Thyroid gland (tissue), 4 donors: ENCODE measurements around the gene WDPCP. TPM values are rescaled to one million over a fixed set of nuclear protein-coding genes. Genes with fewer than 3 reads are reported as not detected.
A peak's percentile ranks its signal among the peaks of the same experiment; 100 is the strongest.
"Not testable (repeated sequence)": the region's sequence is repeated elsewhere in the genome, so short reads cannot be mapped to it uniquely, and the experiment has no call there.

ENCODE experiments used
- DNase-seq, 2 donors: peaks; one replicate each; pipeline ENCODE4 v3.0.0-alpha.2; 2019
- H3K27ac ChIP-seq, 3 donors: fragments of 200-600 bp; sonication (generic); 1 replicate in 2 of 3; 2 replicates in 1 of 3; pipeline ENCODE4 v1.5.1; 2016 to 2019; ENCODE audit warnings: mild to moderate bottlenecking in 1 of 3, moderate library complexity in 1 of 3
- H3K27me3 ChIP-seq: fragments of 200-600 bp; sonication (generic); one replicate; pipeline ENCODE4 v1.5.1; 2019
- H3K36me3 ChIP-seq, 2 donors: fragments of 200-600 bp; sonication (generic); one replicate each; pipeline ENCODE4 v1.5.1; 2016 to 2019
- H3K4me1 ChIP-seq, 2 donors: fragments of 200-600 bp; sonication (generic); one replicate each; pipeline ENCODE4 v1.5.1; 2017 to 2019
- H3K4me3 ChIP-seq, 3 donors: fragments of 200-600 bp; sonication (generic); replicated peaks in 1 of 3; 1 replicate in 2 of 3; 2 replicates in 1 of 3; pipeline ENCODE4 v1.5.1; 2016; ENCODE audit warnings: mild to moderate bottlenecking in 1 of 3
- H3K9me3 ChIP-seq: fragments of 200-600 bp; sonication (generic); one replicate; pipeline ENCODE4 v1.5.1; 2017
- POLR2A ChIP-seq, 2 donors: fragments of 450-650 bp; IDR thresholded peaks; one replicate each; pipeline ENCODE4 v1.6.1; 2017; ENCODE audit warnings: antibody characterized with exemption in 2 of 2, mild to moderate bottlenecking in 2 of 2, moderate library complexity in 1 of 2
- WGBS, 2 donors: methylation state at CpG; one replicate each; pipeline ENCODE4 v1.1.5; 2017; 5-methylcytosine and 5-hydroxymethylcytosine counted together
- intact Hi-C: fragments of 100-400 bp; cut with DNase I; formaldehyde crosslinking; loops from one replicate; pipeline ENCODE4 v1.15.1; 2023
- total RNA-seq, 4 donors: library from RNA; depleted of rRNA; stranded (reverse); fragments of >200 nt; gene quantifications; one replicate each; pipeline ENCODE4 v1.2.3, GENCODE V29; 2016
- TF ChIP-seq, protein P1 (sequence below), 6 experiments: fragments of 200-600 bp in 3 of 6; fragments of 450-650 bp in 3 of 6; sonication (generic) in 3 of 6; IDR thresholded peaks; one replicate each; pipeline ENCODE4 v1.5.1; 2016 to 2019; ENCODE audit warnings: antibody characterized with exemption in 6 of 6, mild to moderate bottlenecking in 2 of 6, inconsistent platforms in 1 of 6, moderate library complexity in 1 of 6

The WDPCP gene
- total RNA-seq, 4 donors from 2014 or later = 18.3 to 33.1 (median 22.0) TPM

DNA sequence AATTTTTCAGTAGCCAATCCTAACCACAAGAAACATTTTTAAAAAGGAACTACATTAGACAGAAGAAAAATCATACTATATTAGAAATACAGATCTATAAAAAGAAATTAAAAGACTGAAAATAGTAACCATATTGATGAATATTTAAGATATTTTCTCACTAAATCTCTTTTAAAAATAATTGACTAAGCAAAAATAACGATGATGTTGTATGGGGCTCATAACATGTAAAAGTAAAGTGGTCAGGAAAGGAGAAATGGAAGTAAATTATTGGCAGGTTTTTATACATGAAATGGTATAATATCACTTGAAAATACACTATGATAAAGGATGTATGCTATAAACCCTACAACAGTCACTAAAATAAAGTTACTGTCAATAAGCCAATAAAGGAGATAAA lies 5.4 kb downstream of the WDPCP start:
- no peak overlapping the region for H3K4me3 ChIP-seq
- H3K36me3 ChIP-seq = no peaks in the 10 kb centered on the region
- TF ChIP-seq POLR2A (IDR thresholded peaks at IDR 0.05) = no peak
- TF ChIP-seq, protein P1, sequence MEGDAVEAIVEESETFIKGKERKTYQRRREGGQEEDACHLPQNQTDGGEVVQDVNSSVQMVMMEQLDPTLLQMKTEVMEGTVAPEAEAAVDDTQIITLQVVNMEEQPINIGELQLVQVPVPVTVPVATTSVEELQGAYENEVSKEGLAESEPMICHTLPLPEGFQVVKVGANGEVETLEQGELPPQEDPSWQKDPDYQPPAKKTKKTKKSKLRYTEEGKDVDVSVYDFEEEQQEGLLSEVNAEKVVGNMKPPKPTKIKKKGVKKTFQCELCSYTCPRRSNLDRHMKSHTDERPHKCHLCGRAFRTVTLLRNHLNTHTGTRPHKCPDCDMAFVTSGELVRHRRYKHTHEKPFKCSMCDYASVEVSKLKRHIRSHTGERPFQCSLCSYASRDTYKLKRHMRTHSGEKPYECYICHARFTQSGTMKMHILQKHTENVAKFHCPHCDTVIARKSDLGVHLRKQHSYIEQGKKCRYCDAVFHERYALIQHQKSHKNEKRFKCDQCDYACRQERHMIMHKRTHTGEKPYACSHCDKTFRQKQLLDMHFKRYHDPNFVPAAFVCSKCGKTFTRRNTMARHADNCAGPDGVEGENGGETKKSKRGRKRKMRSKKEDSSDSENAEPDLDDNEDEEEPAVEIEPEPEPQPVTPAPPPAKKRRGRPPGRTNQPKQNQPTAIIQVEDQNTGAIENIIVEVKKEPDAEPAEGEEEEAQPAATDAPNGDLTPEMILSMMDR (IDR thresholded peaks at IDR 0.05) = no peak
- intact Hi-C loops = no loop called here
- no peaks in the 10 kb centered on the region for H3K27me3 ChIP-seq
- no peak overlapping the region for H3K27ac ChIP-seq
- DNase-seq = no peak
- peaks cover 0 to 13% of the 10 kb centered on the region in 2 donors for H3K4me1 ChIP-seq
- 91 to 100% methylated on average over 1 of the region's 1 CpG for WGBS, 2 donors
- no peaks in the 10 kb centered on the region for H3K9me3 ChIP-seq

DNA sequence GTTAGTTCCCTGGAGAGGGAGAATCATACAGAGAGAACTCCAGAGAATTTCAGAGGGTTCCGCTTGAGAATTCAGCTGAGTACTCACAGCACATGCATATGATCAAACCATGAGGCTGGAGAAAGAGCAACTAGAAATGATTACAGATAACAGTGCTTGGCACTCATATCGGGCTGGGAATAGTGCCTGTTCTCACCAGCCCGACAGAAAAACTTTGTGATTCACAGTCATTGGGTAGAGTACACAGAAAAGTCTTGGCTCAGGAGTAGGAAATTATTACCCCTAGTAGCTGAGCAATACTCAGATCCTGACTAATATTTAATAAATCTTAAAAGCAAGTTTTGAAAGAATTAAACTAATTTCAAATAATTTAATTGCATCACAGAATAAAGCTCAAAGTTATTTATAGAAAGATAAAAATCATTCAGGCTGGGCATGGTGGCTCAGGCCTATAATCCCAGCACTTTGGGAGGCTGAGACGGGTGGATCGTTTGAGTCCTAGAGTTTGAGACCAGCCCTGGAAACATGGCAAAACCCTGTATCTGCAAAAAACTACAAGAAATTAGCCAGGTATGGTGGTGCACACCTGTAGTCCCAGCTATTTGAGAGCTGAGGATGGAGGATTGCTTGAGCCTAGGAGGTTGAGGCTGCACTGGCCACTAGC lies 6.8 kb downstream of the WDPCP start:
- 51 to 61% methylated on average over 5 of the region's 5 CpGs for WGBS, 2 donors
- intact Hi-C loops = no loop called here

DNA sequence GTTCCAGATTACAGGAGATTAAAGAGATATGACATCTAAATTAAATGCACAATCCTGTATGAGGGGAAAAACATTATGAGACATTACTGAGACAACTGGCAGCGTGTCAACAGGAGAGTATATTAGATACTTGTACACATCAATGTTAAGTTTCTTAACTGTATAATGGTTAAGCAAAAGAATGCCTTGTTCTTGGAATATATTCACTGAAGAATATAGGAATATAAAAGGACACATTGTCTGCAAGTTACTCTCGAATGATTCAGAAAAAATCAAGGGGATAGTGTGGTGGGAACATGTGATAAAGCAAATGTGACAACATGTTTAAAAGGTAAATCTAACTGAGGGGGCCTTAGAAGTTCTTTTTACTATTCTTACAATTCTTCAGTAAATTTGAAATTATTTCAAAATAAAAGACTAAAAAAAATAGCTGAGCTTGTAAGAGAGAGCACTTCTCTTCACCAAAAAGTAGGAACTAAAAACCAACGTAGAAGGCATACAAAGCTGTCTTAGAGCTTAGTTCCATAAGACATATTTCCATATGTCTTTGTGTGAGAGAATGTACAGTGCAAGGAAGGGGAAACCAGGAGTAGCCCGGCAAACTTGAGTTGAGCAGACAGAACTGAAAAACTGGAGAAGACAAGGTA lies 7.5 kb downstream of the WDPCP start:
- Histone ChIP-seq H3K36me3 (no peaks in the 10 kb centered on the region), H3K4me3 (no peak overlapping the region), H3K4me1 (peaks cover 0 to 8% of the 10 kb centered on the region in 2 donors), H3K9me3 (no peaks in the 10 kb centered on the region), H3K27me3 (no peaks in the 10 kb centered on the region), H3K27ac (no peak overlapping the region)
- intact Hi-C loops = no loop called here
- TF ChIP-seq, protein P1 (IDR thresholded peaks at IDR 0.05) = no peak
- TF ChIP-seq POLR2A (IDR thresholded peaks at IDR 0.05) = no peak
- DNase-seq = no peak
- 82% methylated on average over 4 of the region's 4 CpGs for WGBS, 2 donors

More for the DNA sequence above, 6.8 kb downstream of the WDPCP start:
- Histone ChIP-seq H3K27ac (no peak overlapping the region), H3K9me3 (no peaks in the 10 kb centered on the region), H3K36me3 (no peaks in the 10 kb centered on the region), H3K4me1 (peaks cover 0 to 8% of the 10 kb centered on the region in 2 donors), H3K27me3 (no peaks in the 10 kb centered on the region), H3K4me3 (no peak overlapping the region)
- TF ChIP-seq, protein P1 (IDR thresholded peaks at IDR 0.05) = no peak
- TF ChIP-seq POLR2A (IDR thresholded peaks at IDR 0.05) = no peak
- DNase-seq = peak; percentile 23 to 40

DNA sequence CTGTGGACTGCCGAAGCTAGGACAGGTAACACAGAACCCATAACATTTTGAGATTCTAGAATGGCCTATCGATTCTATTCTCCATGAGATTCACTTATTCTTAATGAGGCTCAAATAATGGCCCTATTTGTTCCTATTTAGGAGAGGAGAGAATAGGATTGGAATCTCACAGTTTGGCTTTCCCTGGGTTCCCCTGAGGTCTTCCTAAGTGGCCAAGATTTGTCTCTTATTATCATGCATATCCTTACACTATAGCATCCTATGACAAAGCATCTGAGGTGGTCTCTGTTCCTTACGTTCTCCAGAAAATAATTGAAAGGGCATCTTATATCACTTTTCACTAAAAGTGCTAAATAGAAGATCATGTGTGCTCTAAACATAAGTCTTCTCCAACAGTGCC lies 9.5 kb downstream of the WDPCP start:
- Histone ChIP-seq H3K27ac (no peak overlapping the region), H3K27me3 (no peaks in the 10 kb centered on the region), H3K4me3 (no peak overlapping the region), H3K9me3 (no peaks in the 10 kb centered on the region), H3K4me1 (peaks cover 0 to 8% of the 10 kb centered on the region in 2 donors), H3K36me3 (no peaks in the 10 kb centered on the region)
- TF ChIP-seq POLR2A (IDR thresholded peaks at IDR 0.05) = no peak
- TF ChIP-seq, protein P1 (IDR thresholded peaks at IDR 0.05) = no peak
- DNase-seq = no peak
- WGBS, 2 donors = 98 to 100% methylated on average over 3 of the region's 3 CpGs
- intact Hi-C loops = no loop called here

DNA sequence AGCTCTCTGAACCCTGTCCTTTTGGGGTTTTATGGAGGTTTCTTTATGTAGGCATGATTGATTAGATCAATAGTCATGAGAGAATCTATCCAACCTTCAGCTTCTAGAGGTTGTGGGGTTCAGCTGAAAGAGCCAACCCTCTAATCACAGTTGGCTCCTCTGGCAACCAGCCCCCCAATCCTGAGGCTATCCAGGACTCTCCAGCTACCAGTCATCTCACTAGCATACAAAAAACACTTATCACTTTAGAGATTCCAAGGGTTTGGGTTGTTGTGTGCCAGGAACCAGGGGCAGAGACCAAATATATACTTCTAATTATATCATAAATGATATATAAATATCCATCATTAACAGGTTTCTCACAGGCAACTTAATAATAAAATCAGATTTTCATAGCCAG lies 11.7 kb downstream of the WDPCP start:
- TF ChIP-seq, protein P1 (IDR thresholded peaks at IDR 0.05) = no peak
- no peak for TF ChIP-seq POLR2A (IDR thresholded peaks at IDR 0.05)
- intact Hi-C loops = no loop called here
- no peak overlapping the region for H3K27ac ChIP-seq

DNA sequence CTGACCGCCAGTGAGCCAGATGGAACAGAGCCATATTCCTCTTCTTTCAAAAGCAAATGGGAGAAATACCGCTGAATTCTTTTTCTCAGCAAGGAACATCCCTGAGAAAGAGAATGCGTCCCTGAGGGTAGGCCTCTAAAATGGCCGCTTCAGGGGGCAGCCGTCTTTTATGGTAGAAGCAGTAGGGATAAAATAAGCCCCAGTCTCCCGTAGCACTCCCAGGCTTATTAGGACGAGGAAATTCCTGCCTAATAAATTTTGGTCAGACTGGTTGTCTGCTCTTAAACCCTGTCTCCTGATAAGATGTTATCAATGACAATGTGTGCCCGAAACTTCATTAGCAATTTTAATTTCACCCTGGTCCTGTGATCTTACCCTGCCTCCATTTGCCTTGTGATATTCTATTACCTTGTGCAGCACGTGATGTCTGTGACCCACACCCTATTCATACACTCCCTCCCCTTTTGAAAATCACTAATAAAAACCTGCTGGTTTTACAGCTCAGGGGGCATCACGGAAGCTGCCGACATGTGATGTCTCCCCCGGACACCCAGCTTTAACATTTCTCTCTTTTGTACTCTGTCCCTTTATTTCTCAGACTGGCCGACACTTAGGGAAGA lies 14.4 kb downstream of the WDPCP start:
- WGBS, 2 donors = 97 to 99% methylated on average over 13 of the region's 13 CpGs
- H3K4me3 ChIP-seq, intact Hi-C loops, H3K9me3 ChIP-seq, H3K27ac ChIP-seq, DNase-seq, H3K36me3 ChIP-seq, H3K27me3 ChIP-seq, H3K4me1 ChIP-seq: not testable (repeated sequence)

More for the DNA sequence above, 11.7 kb downstream of the WDPCP start:
- Histone ChIP-seq H3K4me3 (no peak overlapping the region), H3K36me3 (no peaks in the 10 kb centered on the region), H3K27me3 (no peaks in the 10 kb centered on the region), H3K9me3 (no peaks in the 10 kb centered on the region), H3K4me1 (peaks cover 0 to 6% of the 10 kb centered on the region in 2 donors)
- no peak for DNase-seq

DNA sequence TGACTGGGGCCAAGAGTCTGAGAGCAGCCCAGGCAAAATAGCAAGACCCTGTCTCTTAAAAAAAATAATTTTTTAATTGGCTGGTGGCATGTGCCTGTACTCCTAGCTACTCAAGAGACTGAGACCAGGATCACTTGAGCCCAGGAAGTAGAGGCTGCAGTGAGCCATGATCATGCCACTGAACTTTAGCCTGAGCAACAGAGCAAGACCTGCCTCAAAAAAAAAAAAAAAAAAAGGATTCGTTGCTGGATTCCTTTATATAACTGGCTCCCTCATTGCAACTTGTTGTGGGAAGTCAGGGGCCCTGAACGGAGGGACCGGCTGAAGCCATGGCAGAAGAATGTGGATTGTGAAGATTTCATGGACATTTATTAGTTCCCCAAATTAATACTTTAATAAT lies 15.3 kb downstream of the WDPCP start:
- DNase-seq, H3K4me1 ChIP-seq, H3K27ac ChIP-seq, H3K9me3 ChIP-seq, H3K27me3 ChIP-seq, H3K4me3 ChIP-seq, intact Hi-C loops, H3K36me3 ChIP-seq: not testable (repeated sequence)
- WGBS, 2 donors = 95 to 98% methylated on average over 3 of the region's 3 CpGs
